ENCODE data around the gene TMEM176A.

GRCh38 chr7:150849204-150849775 lies 48.7 kb downstream of the TMEM176A start:
- TF ChIP-seq ESRRG (CRISPR knock-in tag; IDR thresholded peaks at IDR 0.05) (no peak), GLIS3 (CRISPR knock-in tag; IDR thresholded peaks at IDR 0.05) (no peak), TOX (CRISPR knock-in tag; IDR thresholded peaks at IDR 0.05; ENCODE audit: borderline replicate concordance) (no peak), OSR1 (CRISPR knock-in tag; IDR thresholded peaks at IDR 0.05) (no peak), ISL1 (CRISPR knock-in tag; IDR thresholded peaks at IDR 0.05) (no peak), TCF4 (CRISPR knock-in tag; IDR thresholded peaks at IDR 0.05; ENCODE audit: borderline replicate concordance) (no peak), ZFP3 (CRISPR knock-in tag; IDR thresholded peaks at IDR 0.05) (no peak), RARB (CRISPR knock-in tag; IDR thresholded peaks at IDR 0.05) (no peak)
- TF ChIP-seq, protein P1, sequence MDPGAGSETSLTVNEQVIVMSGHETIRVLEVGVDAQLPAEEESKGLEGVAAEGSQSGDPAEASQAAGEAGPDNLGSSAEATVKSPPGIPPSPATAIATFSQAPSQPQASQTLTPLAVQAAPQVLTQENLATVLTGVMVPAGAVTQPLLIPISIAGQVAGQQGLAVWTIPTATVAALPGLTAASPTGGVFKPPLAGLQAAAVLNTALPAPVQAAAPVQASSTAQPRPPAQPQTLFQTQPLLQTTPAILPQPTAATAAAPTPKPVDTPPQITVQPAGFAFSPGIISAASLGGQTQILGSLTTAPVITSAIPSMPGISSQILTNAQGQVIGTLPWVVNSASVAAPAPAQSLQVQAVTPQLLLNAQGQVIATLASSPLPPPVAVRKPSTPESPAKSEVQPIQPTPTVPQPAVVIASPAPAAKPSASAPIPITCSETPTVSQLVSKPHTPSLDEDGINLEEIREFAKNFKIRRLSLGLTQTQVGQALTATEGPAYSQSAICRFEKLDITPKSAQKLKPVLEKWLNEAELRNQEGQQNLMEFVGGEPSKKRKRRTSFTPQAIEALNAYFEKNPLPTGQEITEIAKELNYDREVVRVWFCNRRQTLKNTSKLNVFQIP (CRISPR knock-in tag; IDR thresholded peaks at IDR 0.05; ENCODE audit: borderline replicate concordance, low read depth): no peak
- TF ChIP-seq, protein P2, sequence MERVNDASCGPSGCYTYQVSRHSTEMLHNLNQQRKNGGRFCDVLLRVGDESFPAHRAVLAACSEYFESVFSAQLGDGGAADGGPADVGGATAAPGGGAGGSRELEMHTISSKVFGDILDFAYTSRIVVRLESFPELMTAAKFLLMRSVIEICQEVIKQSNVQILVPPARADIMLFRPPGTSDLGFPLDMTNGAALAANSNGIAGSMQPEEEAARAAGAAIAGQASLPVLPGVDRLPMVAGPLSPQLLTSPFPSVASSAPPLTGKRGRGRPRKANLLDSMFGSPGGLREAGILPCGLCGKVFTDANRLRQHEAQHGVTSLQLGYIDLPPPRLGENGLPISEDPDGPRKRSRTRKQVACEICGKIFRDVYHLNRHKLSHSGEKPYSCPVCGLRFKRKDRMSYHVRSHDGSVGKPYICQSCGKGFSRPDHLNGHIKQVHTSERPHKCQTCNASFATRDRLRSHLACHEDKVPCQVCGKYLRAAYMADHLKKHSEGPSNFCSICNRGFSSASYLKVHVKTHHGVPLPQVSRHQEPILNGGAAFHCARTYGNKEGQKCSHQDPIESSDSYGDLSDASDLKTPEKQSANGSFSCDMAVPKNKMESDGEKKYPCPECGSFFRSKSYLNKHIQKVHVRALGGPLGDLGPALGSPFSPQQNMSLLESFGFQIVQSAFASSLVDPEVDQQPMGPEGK (CRISPR knock-in tag; IDR thresholded peaks at IDR 0.05; ENCODE audit: borderline replicate concordance): no peak
- TF ChIP-seq, protein P3, sequence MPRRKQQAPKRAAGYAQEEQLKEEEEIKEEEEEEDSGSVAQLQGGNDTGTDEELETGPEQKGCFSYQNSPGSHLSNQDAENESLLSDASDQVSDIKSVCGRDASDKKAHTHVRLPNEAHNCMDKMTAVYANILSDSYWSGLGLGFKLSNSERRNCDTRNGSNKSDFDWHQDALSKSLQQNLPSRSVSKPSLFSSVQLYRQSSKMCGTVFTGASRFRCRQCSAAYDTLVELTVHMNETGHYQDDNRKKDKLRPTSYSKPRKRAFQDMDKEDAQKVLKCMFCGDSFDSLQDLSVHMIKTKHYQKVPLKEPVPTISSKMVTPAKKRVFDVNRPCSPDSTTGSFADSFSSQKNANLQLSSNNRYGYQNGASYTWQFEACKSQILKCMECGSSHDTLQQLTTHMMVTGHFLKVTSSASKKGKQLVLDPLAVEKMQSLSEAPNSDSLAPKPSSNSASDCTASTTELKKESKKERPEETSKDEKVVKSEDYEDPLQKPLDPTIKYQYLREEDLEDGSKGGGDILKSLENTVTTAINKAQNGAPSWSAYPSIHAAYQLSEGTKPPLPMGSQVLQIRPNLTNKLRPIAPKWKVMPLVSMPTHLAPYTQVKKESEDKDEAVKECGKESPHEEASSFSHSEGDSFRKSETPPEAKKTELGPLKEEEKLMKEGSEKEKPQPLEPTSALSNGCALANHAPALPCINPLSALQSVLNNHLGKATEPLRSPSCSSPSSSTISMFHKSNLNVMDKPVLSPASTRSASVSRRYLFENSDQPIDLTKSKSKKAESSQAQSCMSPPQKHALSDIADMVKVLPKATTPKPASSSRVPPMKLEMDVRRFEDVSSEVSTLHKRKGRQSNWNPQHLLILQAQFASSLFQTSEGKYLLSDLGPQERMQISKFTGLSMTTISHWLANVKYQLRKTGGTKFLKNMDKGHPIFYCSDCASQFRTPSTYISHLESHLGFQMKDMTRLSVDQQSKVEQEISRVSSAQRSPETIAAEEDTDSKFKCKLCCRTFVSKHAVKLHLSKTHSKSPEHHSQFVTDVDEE (CRISPR knock-in tag; IDR thresholded peaks at IDR 0.05): no peak

Measured in SK-N-SH treated with all-trans-retinoic acid at 6 μM for 48 hours (cell line).